SU-DHL-6 (cell line): Measurements from ENCODE around the gene RASGRF1.

Source experiments
- H2AFZ ChIP-seq: fragments of 200-600 bp; sonication (generic); 2 replicates; pipeline ENCODE4 v1.6.1; 2014; ENCODE audit warnings: low read depth, mild to moderate bottlenecking, moderate library complexity, mixed read lengths, antibody characterized with exemption, low read length; ENCODE audit not compliant: severe bottlenecking
- H3F3A ChIP-seq: fragments of 200-600 bp; shearing (Covaris generic); 2 replicates; pipeline ENCODE4 v1.6.0; 2016; ENCODE audit warnings: antibody characterized with exemption, mild to moderate bottlenecking; ENCODE audit not compliant: insufficient read depth
- H3K27ac ChIP-seq: fragments of 200-600 bp; sonication (generic); 2 replicates; pipeline ENCODE4 v1.5.1; 2016; ENCODE audit warnings: low read depth, mild to moderate bottlenecking, low read length, moderate library complexity, mixed read lengths
- H3K27me3 ChIP-seq: fragments of 200-600 bp; sonication (generic), shearing (Covaris generic); 2 replicates; pipeline ENCODE4 v1.6.0; 2014; ENCODE audit warnings: mild to moderate bottlenecking, low read length
- H3K36me3 ChIP-seq: fragments of 200-600 bp; sonication (generic); 2 replicates; pipeline ENCODE4 v1.6.1; 2014; ENCODE audit warnings: mild to moderate bottlenecking, low read length, mixed read lengths
- H3K4me2 ChIP-seq: fragments of 300-600, 200-600 bp; shearing (Covaris generic), sonication (generic); 2 replicates; pipeline ENCODE4 v1.6.0; 2014; ENCODE audit warnings: low read length, low read depth, mild to moderate bottlenecking; ENCODE audit not compliant: poor library complexity, severe bottlenecking
- H3K4me3 ChIP-seq: fragments of 200-600 bp; sonication (generic); 2 replicates; pipeline ENCODE4 v1.5.1; 2014; ENCODE audit warnings: antibody characterized with exemption, low read length, mild to moderate bottlenecking, mixed read lengths; ENCODE audit not compliant: insufficient read depth, poor library complexity, severe bottlenecking
- H3K79me2 ChIP-seq: fragments of 200-600 bp; sonication (generic); 2 replicates; pipeline ENCODE4 v1.6.1; 2014; ENCODE audit warnings: mild to moderate bottlenecking, low read length, moderate library complexity; ENCODE audit not compliant: insufficient read depth
- H3K9ac ChIP-seq: fragments of 200-600 bp; sonication (generic); 2 replicates; pipeline ENCODE4 v1.7.0; 2014; ENCODE audit warnings: mild to moderate bottlenecking, low read length
- H3K9me2 ChIP-seq: fragments of 200-600 bp; sonication (generic); replicated peaks from 2 replicates; pipeline ENCODE4 v1.6.1; 2014; ENCODE audit warnings: low read length; ENCODE audit not compliant: insufficient read depth
- H3K9me3 ChIP-seq: fragments of 200-600 bp; sonication (generic); 2 replicates; pipeline ENCODE4 v1.6.1; 2014; ENCODE audit warnings: low read length, mixed read lengths; ENCODE audit not compliant: insufficient read depth
- H4K20me1 ChIP-seq: fragments of 200-600 bp; sonication (generic); 2 replicates; pipeline ENCODE4 v1.6.1; 2014; ENCODE audit warnings: low read depth, mild to moderate bottlenecking, antibody characterized with exemption, low read length, moderate library complexity, mixed read lengths
- CTCF ChIP-seq: fragments of 200-600 bp; sonication (generic); IDR thresholded peaks from one replicate; pipeline ENCODE4 v1.5.1; 2017; ENCODE audit warnings: antibody characterized with exemption, mild to moderate bottlenecking, low read length, moderate library complexity; ENCODE audit not compliant: insufficient read depth, poor library complexity, severe bottlenecking
- EZH2phosphoT487 ChIP-seq: fragments of 200-600 bp; sonication (generic), shearing (Covaris generic); conservative IDR thresholded peaks from 2 replicates; pipeline ENCODE4 v1.6.1; 2018; ENCODE audit warnings: mild to moderate bottlenecking, antibody characterized with exemption, low read length, moderate library complexity, mixed read lengths

RASGRF1 gene

GRCh38 chr15:79065361-79065705, 25.2 kb downstream of the RASGRF1 start:
- Histone ChIP-seq H3K4me2 (no peak overlapping the region), H2AFZ (no peak overlapping the region)
- TF ChIP-seq CTCF (no peak), EZH2phosphoT487 (no peak)

GRCh38 chr15:79064496-79064895, 26.1 kb downstream of the RASGRF1 start:
- H3F3A ChIP-seq, result no peaks in the 10 kb centered on the region
- H3K27me3 ChIP-seq, result no peaks in the 10 kb centered on the region
- no peak for TF ChIP-seq CTCF
- no peak for TF ChIP-seq EZH2phosphoT487
- H3K9me2 ChIP-seq, result no peaks in the 10 kb centered on the region
- no peaks in the 10 kb centered on the region for H4K20me1 ChIP-seq
- H2AFZ ChIP-seq, result no peak overlapping the region
- no peak overlapping the region for H3K4me2 ChIP-seq
- H3K36me3 ChIP-seq, result no peaks in the 10 kb centered on the region
- H3K27ac ChIP-seq, result no peak overlapping the region
- H3K9me3 ChIP-seq, result no peaks in the 10 kb centered on the region
- no peak overlapping the region for H3K9ac ChIP-seq
- H3K4me3 ChIP-seq, result no peak overlapping the region
- no peaks in the 10 kb centered on the region for H3K79me2 ChIP-seq

More at GRCh38 chr15:79065361-79065705, 25.2 kb downstream of the RASGRF1 start:
- no peaks in the 10 kb centered on the region for H3K27me3 ChIP-seq
- H3K36me3 ChIP-seq, result no peaks in the 10 kb centered on the region
- H3K27ac ChIP-seq, result no peak overlapping the region
- no peaks in the 10 kb centered on the region for H3K9me2 ChIP-seq
- no peaks in the 10 kb centered on the region for H4K20me1 ChIP-seq
- no peak overlapping the region for H3K4me3 ChIP-seq
- H3K9ac ChIP-seq, result no peak overlapping the region
- H3F3A ChIP-seq, result no peaks in the 10 kb centered on the region
- H3K9me3 ChIP-seq, result no peaks in the 10 kb centered on the region
- H3K79me2 ChIP-seq, result no peaks in the 10 kb centered on the region

GRCh38 chr15:79060175-79060574, 30.4 kb downstream of the RASGRF1 start:
- Histone ChIP-seq H3K4me2 (no peak overlapping the region), H3K4me3 (no peak overlapping the region), H3K36me3 (no peaks in the 10 kb centered on the region), H3K27me3 (no peaks in the 10 kb centered on the region), H3K27ac (no peak overlapping the region), H3K9me2 (no peaks in the 10 kb centered on the region), H2AFZ (no peak overlapping the region), H3K79me2 (no peaks in the 10 kb centered on the region), H4K20me1 (no peaks in the 10 kb centered on the region), H3K9me3 (no peaks in the 10 kb centered on the region), H3F3A (no peaks in the 10 kb centered on the region), H3K9ac (no peak overlapping the region)
- TF ChIP-seq EZH2phosphoT487 (no peak), CTCF (no peak)
